GM19240 (cell line): Measurements from ENCODE around the gene TTC28.
"Not testable (repeated sequence)": the region's sequence is repeated elsewhere in the genome, so short reads cannot be mapped to it uniquely, and the experiment has no call there.

Experiments used
- DNase-seq: peaks from one replicate; pipeline ENCODE4 v3.0.0; 2011; ENCODE audit warnings: low spot score; ENCODE audit not compliant: insufficient read length

TTC28 gene

DNA sequence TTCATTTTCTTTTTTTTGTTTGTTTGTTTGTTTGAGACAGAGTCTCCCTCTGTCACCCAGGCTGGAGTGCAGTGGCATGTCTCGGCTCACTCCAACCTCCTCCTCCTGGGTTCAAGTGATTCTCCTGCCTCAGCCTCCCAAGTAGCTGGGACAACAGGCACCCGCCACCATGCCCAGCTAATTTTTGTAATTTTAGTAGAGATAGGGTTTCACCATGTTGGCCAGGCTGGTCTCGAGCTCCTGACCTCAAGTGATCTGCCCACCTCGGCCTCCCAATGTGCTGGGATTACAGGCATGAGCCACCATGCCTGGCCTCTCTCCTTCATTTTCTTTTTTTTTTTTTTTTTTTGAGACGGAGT is 118.9 kb downstream of the TTC28 start:
- not testable (repeated sequence) for DNase-seq

- DNase-seq = no peak
Measured at GRCh38 chr22:28560046-28560742, 119.4 kb downstream of the TTC28 start.

GRCh38 chr22:28557184-28557583 is 122.5 kb downstream of the TTC28 start:
- DNase-seq = no peak

- DNase-seq = not testable (repeated sequence)
Measured at GRCh38 chr22:28553108-28553866, 126.4 kb downstream of the TTC28 start.

- no peak for DNase-seq
Measured at GRCh38 chr22:28548406-28548805, 131.2 kb downstream of the TTC28 start.

DNA sequence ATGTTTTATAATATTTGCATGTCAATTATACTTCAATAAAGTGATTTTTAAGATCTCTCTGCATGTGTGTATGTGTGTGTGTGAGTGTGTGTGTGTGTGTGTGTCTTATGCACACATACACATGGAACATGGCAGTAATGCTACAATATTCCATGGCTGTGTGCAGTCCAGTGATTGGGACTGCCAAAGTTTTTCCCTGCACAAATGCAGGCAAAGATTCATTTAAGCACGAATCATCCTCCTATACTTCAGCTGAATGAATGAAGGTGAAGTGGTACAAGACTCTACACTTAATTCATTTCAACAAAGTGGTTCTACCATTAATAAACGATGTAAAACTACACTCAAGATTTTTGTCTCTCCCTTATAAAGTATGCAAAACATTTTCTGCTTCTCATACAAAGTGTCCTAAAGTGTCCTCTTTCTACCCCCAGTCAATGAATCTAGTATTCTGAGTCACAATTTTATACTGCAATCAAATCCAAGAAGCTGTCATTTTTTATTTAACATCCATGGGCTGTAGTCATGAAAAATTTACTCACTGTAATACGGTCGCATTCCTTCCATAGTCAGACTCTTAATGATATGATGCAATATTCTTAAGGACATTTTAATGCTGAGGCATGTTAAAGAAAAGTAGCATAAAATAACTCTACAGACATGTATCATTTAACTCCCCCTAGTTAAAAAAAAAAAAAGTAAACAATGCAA is 132.4 kb downstream of the TTC28 start:
- DNase-seq = no peak

DNA sequence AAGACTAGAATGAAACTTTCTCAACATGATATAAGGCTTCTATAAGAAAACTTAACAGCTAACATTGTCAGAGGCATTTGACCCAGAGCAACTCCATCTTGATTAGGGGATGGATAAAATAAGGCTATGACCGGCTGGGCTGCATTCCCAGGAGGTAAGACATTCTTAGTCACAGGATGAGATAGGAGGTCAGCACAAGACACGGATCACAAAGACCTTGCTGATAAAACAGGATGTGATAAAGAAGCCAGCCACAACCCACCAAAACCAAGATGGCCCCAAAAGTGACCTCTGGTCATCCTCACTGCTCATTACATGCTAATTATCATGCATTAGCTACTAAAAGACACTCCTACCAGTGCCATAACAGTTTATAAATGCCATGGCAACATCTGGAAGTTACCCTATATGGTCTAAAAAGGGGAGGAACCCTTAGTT is 135.2 kb downstream of the TTC28 start:
- no peak for DNase-seq

DNA sequence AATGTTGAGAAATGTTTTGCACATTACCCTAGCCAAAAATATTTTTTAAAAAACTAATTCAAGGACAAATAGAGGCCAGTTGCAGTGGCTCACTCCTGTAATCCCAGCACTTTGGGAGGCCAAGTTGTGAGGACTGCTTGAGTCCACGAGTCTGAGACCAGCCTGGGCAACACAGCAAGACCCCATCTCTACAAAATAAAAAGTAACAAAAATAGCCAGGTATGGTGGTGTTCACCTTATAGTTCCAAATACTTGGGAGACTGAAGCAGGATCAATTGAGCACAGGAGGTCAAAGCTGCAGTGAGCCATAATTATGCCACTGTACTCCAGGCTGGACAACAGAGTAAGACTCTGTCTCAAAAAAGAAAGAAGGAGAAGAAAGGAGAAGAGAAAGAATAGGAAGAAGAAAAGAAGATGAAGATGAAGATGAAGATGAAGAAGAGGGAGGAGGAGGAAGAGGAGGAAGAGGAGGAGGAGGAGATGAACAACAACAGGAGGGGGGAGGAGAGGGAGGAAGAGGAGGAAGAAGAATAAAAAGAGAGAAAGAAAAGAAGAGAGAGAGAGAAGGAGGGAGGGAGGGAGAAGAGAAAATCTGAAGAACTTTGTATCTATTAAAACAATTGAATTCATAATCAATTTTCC is 136.5 kb downstream of the TTC28 start:
- DNase-seq = no peak

DNA sequence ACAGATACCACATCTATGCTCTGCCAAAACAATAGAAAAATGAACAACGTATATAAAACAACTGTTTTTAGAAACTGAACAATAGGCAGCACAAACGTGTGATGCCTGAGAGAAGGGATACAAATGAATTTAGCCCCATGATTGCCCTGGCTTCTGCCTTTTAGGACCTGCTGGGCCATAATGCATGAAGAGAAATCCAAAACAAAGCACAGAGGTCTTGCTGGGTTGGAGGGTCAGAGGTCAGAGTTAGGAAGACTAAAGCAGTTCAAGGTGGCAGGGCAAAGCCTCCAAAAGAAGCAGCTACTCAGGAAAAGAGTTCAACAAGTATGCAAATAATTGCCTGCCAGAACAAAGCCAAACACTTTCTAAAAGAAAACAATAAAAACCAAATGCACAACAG is 138.5 kb downstream of the TTC28 start:
- DNase-seq = no peak

GRCh38 chr22:28538922-28539321 is 140.7 kb downstream of the TTC28 start:
- DNase-seq = no peak

DNA sequence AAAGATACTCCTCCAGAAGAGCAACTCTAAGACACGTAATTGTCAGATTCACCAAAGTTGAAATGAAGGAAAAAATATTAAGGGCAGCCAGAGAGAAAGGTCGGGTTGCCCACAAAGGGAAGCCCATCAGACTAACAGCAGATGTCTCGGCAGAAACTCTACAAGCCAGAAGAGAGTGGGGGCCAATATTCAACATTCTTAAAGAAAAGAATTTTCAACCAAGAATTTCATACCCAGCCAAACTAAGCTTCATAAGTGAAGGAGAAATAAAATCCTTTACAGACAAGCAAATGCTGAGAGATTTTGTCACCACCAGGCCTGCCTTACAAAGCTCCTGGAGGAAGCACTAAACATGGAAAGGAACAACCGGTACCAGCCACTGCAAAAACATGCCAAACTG is 149.1 kb downstream of the TTC28 start:
- not testable (repeated sequence) for DNase-seq

DNA sequence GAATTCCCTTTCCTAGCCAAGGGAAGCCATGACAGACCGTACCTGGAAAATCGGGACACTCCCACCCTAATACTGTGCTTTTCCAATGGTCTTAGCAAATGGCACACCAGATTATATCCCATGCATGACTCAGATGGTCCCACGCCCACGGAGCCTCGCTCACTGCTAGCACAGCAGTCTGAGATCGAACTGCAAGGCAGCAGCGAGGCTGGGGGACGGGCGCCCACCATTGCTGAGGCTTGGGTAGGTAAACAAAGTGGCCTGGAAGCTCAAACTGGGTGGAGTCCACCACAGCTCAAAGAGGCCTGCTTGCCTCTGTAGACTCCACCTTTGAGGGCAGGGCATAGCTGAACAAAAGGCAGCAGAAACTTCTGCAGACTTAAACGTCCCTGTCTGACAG is 150.5 kb downstream of the TTC28 start:
- not testable (repeated sequence) for DNase-seq

- no peak for DNase-seq
Measured at GRCh38 chr22:28521451-28521850, 158.2 kb downstream of the TTC28 start.

DNA sequence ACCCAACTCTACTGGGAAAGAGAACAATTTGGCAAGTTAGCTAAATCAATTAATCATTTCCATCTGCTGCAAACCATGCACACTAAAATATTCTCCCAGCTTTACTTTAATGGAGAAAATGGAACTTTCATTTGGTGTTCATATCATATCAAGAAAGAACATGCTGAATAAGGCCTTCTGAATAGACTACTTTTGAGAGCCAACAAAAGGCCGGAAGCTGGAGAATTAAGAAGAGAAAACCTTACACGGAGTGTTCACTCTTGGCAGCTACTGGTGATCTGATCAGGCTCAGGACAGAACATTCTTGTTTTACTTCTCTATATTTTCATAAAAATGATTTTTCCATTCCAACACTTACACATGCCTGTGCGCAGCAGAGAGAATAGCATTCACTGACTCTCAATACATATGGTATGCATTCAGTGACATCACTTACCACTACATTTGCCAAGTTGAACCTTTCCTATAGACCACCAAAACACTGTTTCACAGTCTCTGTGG is 165.3 kb downstream of the TTC28 start:
- DNase-seq = no peak

- not testable (repeated sequence) for DNase-seq
Measured at GRCh38 chr22:28512387-28512786, 167.3 kb downstream of the TTC28 start.

GRCh38 chr22:28507896-28508295 is 171.7 kb downstream of the TTC28 start:
- no peak for DNase-seq

- no peak for DNase-seq
Measured at GRCh38 chr22:28506150-28506535, 173.5 kb downstream of the TTC28 start.

DNA sequence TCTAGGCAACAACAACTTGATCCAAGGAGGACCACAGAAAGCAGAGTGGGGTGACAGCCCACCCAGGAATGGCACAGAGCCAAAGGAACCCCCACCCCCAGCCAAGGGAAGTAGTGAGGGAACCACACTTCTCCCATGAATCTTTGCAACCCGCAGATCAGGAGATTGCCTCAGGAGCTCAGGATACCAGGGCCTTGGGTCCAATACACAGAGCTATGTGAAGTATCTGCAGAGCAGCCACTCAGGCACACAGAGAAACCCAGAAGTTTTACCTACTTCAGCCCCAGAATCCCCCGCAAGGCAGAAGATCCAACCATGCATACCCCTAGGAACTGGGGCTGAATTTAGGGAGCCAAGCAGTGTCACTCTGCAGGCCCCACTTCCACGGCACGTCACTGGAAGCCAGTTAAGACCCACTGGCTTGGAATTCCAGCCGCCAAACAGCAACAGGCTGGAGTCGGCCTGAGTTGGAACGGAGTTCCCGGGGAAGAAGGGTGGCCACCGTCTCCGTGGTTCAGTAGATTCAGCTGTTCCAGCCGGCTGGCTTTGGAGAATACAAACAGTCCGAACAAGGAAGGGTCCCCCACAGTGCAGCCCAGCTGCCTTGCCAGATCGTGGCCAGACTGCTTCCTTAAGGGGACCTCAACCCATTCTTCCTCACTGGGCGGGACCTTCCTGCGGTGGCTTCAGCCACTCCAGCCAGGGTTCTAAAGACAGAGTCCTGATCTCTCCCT is 174.1 kb downstream of the TTC28 start:
- no peak for DNase-seq

DNA sequence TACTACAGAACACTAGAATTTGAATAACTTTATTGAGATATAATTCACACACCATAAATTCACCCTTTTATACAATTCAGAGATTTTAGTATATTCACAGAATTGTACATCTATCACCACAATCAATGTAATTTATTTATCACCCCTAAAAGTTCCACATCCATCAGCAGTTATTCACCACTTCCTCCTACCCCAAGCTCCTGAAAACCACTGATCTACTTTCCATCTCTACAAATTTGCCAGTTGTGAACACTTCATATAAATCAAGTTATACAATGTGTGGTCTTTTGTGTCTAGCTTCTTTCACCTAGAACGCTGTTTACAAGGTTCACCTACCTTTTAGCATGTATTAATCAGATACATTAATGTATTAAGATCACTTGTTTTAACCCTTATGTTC is 179.6 kb downstream of the TTC28 start:
- no peak for DNase-seq

DNA sequence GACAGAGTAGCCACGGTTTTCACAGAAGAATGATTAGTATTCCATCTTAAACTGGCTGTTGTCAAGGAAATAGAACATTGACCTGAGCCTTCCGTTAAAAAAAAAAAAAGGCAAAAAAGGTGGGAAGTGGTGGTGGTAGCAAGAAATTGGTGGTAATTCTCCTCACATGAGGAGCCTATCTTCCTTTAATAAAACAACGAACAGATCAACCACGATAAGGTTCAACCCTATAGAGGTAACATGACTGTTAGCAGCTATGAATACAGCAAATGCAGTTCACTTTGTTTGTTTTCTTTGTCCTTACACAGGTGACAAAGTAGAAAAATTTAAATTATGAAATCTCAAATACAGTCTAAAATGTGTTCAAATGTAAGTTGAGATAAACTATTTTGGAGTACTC is 181.6 kb downstream of the TTC28 start:
- no peak for DNase-seq

DNA sequence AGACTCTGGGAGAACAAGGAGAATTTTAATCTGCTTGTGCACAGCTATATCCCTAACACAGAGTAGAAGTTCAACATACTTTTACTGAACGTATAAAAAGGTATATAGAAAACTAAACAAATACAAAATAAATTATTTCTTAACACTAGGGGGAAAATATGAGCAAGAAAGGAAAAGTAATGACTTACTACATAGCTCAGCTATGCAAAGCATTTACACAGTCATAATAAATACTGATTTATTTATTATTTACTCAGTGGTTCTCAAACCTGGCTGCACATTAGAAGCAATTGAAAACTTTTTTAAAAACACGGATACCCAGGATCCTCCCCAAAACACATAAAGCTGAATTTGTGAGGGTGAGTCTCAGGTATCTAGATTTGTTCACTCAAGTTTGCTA is 182.5 kb downstream of the TTC28 start:
- no peak for DNase-seq
